Measurements from ENCODE around the gene CCN6. TPM values are rescaled to one million over a fixed set of nuclear protein-coding genes. Genes with fewer than 3 reads are reported as not detected.

The CCN6 gene
- total and polyA plus RNA-seq, 3 donors from 2014 or later = 0.99 to 6.8 (median 3.5) TPM

- intact Hi-C loops (cut with DNase I; ENCODE audit: low total_unique reads) = no loop called here
- Histone ChIP-seq H3K27ac (no peak overlapping the region), H3K27me3 (no peaks in the 10 kb centered on the region), H3K9me3 (no peaks in the 10 kb centered on the region), H3K4me3 (no peak overlapping the region), H3K36me3 (ENCODE audit: low read depth, missing control alignments) (no peaks in the 10 kb centered on the region), H3K4me1 (peaks cover 14% of the 10 kb centered on the region)
- TF ChIP-seq CTCF (IDR thresholded peaks at IDR 0.05) = no peak
- TF ChIP-seq POLR2A (IDR thresholded peaks at IDR 0.05) = no peak
- 87% methylated on average over 6 of the region's 6 CpGs for WGBS, 2 donors
- DNase-seq = no peak
These were observed 21.9 kb upstream of the CCN6 start for GRCh38 chr6:112031960-112032359.

GRCh38 chr6:112032728-112033127 lies 21.2 kb upstream of the CCN6 start:
- H3K4me3 ChIP-seq = no peak overlapping the region
- 86 to 89% methylated on average over 6 of the region's 6 CpGs for WGBS, 2 donors
- TF ChIP-seq CTCF (IDR thresholded peaks at IDR 0.05) = no peak
- TF ChIP-seq POLR2A (IDR thresholded peaks at IDR 0.05) = no peak
- no peaks in the 10 kb centered on the region for H3K9me3 ChIP-seq
- H3K27me3 ChIP-seq = no peaks in the 10 kb centered on the region
- no peak overlapping the region for H3K27ac ChIP-seq
- H3K36me3 ChIP-seq (ENCODE audit: low read depth, missing control alignments) = no peaks in the 10 kb centered on the region
- intact Hi-C loops (cut with DNase I; ENCODE audit: low total_unique reads) = no loop called here
- H3K4me1 ChIP-seq = peaks cover 14% of the 10 kb centered on the region
- no peak for DNase-seq

DNA sequence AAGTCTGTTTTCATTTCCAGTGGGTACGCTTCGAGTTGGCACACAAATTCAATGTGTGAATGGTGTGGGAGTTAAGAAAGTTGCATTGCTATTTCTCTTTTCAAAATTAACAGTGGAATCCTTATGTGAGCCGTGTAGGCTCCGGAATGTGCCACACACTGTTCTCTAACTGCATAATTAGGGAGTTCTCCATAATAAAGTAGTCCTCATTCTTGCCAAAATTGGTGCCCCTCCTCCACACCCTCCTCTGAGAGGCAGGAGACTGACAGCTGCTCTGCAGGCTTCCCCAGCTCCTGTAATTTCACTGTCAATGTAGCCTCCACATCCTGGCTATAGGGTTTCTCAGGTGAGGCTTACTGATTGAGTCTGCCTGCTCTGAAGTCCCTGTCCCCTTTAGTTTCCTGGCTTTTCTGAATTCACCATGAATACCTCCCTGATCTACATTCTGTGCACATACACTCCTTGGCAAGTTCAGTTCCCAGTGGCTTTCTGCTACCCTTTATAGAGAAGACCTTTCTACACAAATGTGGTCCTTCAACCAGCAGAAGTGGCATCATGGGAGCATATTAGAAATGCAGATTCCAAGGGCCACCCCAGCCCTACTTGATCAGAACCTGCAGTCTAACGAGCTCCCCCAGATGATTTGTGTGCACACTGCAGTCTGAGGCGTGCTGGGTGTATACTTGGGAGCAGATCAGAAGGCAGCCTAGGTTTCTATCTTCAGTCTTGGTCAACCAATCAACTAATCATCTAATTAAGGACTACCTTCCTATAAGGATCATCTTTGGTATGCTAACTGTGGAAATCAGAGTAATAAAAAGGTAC lies 19.9 kb upstream of the CCN6 start:
- TF ChIP-seq CTCF (IDR thresholded peaks at IDR 0.05) (no peak), POLR2A (IDR thresholded peaks at IDR 0.05) (no peak)
- no peak for DNase-seq
- no peak overlapping the region for H3K4me3 ChIP-seq
- intact Hi-C loops (cut with DNase I; ENCODE audit: low total_unique reads) = no loop called here
- no peaks in the 10 kb centered on the region for H3K36me3 ChIP-seq (ENCODE audit: low read depth, missing control alignments)
- H3K9me3 ChIP-seq = no peaks in the 10 kb centered on the region
- 64 to 82% methylated on average over 6 of the region's 6 CpGs for WGBS, 2 donors
- no peak overlapping the region for H3K27ac ChIP-seq
- peaks cover 14% of the 10 kb centered on the region for H3K4me1 ChIP-seq
- H3K27me3 ChIP-seq = no peaks in the 10 kb centered on the region

GRCh38 chr6:112034616-112034995 lies 19.3 kb upstream of the CCN6 start:
- no peak overlapping the region for H3K27ac ChIP-seq
- no peak for TF ChIP-seq POLR2A (IDR thresholded peaks at IDR 0.05)
- TF ChIP-seq CTCF (IDR thresholded peaks at IDR 0.05) = no peak
- H3K36me3 ChIP-seq (ENCODE audit: low read depth, missing control alignments) = no peaks in the 10 kb centered on the region
- DNase-seq = no peak
- intact Hi-C loops (cut with DNase I; ENCODE audit: low total_unique reads) = no loop called here
- whole genome bisulfite sequencing, 2 donors = 92 to 99% methylated on average over 4 of the region's 4 CpGs
- peaks cover 10% of the 10 kb centered on the region for H3K4me1 ChIP-seq
- H3K9me3 ChIP-seq = no peaks in the 10 kb centered on the region
- no peak overlapping the region for H3K4me3 ChIP-seq
- no peaks in the 10 kb centered on the region for H3K27me3 ChIP-seq
